HT-29 (cell line): Measurements from ENCODE around the gene NTF3. TPM values are rescaled to one million over a fixed set of nuclear protein-coding genes. Genes with fewer than 3 reads are reported as not detected.
"Not testable (repeated sequence)": the region's sequence is repeated elsewhere in the genome, so short reads cannot be mapped to it uniquely, and the experiment has no call there.

Experiments
- DNase-seq: peaks from one replicate; pipeline ENCODE4 v3.0.0-alpha.2; 2015; ENCODE audit warnings: low spot score
- total RNA-seq: library from RNA; depleted of rRNA; stranded (reverse); fragments of >200 nt; shearing (Covaris generic); gene quantifications from 2 replicates; pipeline ENCODE4 v1.2.3, GENCODE V29; 2014

Gene NTF3
- total RNA-seq, 1 experiment from 2014 or later, result not detected

DNA sequence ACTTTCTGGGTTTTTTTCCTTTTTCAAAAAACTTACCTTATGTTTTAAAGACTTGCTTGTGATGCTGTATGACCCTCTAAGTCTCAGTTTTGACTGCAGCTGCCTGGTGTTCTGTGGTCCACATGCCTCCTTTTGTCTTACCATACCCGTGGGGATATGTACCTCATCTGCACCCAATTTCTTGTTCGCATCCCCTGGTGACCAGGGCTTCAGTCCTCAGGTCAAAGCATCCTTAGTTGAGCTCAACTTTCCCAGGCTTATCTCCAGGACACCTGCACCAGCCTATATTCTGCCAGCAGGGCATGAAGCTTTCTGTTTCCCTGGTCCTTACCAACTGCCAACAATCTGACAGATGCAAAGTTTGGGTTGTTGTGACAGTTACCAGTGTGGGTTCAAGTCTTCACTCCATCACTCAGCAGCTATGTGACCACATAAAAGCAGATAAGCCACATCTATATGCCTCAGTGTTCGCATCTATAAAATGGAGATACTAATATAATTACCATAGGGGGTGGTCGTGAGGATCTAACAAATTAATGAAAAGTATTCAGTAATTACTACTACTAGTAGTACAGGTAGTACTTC is 94.0 kb downstream of the NTF3 start:
- no peak for DNase-seq

DNA sequence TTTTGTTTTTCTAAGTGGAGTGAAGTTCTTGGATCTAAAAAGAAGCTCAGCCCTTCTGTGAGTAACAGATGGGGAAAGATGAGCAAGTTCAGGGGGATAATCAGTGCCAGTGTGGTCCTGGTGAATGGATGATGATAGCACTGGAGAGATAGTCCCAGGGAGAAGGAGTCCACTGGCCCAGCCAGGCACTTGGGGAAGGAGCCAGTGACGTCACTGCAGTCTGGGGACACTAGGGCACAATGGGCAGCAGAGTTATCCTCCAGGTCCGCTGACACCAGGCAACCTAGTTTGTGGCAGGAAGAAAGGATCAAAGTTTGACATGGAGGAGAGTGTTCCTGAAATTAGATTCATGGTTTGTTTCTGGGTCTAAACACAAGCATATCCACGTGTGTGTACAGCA is 101.5 kb downstream of the NTF3 start:
- no peak for DNase-seq

DNA sequence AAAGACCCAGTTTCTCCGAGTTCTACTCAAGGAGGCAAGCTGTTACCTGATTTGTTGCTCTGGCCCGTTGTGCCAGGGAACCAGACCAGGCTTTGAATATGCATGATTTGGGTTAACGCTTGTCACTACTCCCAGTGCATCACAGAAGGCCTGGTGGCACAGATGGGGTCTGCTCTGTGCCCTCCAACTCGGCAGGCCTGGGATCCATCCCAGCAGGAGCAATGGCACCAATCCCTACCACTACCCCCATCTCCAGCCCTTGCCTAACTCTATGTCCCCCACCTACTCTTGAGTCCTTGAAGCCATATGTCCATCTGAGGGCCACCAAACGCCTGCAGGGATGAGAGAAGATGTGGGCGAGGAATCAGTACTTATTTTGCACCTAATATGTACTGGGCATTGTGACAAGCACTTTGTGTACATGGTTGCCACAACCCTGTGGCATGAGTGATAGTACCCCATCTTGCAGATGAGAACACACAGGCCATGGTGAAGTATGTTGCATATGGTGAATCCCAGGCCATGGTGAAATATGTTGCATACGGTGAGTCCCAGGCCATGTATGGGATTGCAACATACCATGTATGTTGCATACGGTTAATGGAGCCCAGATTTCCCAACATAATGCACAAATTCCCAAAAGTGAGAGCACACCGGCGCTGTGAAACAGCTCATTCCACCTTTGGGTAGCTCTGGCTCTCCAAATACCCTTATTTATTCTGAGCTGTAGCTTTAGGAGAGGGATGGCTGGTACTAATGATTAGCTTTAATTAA is 102.7 kb downstream of the NTF3 start:
- DNase-seq, result no peak

DNA sequence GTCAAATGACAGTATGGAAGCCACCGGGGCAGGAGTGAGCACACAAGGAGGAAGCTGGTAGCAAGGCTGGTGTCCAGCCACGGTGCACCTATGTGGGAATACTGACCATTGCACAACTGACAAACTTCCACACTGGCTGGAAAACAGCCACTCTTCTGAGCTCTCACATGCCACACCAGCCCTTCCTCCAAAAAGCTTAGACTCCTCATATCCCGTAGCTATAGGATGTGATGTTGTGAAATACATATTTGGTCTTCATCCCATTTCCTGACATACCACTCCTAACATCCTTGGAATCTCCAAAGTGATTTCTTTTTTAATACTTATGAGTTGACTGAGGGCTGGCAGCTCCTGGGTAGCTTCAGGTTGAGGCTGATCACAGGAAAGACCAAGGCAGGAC is 103.6 kb downstream of the NTF3 start:
- DNase-seq, result no peak

DNA sequence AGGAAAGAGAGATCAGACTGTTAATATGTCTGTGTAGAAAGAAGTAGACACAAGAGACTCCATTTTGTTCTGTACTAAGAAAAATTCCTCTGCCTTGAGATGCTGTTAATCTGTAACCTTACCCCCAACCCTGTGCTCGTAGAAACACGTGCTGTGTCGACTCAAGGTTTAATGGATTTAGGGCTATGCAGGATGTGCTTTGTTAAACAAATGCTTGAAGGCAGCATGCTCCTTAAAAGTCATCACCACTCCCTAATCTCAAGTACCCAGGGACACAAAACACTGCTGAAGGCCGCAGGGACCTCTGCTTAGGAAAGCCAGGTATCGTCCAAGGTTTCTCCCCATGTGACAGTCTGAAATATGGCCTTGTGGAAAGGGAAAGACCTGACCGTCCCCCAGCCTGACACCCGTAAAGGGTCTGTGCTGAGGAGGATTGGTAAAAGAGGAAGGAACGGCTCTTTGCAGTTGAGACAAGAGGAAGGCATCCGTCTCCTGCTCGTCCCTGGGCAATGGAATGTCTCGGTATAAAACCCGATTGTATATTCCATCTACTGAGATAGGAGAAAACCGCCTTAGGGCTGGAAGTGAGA is 105.2 kb downstream of the NTF3 start:
- DNase-seq, result not testable (repeated sequence)

DNA sequence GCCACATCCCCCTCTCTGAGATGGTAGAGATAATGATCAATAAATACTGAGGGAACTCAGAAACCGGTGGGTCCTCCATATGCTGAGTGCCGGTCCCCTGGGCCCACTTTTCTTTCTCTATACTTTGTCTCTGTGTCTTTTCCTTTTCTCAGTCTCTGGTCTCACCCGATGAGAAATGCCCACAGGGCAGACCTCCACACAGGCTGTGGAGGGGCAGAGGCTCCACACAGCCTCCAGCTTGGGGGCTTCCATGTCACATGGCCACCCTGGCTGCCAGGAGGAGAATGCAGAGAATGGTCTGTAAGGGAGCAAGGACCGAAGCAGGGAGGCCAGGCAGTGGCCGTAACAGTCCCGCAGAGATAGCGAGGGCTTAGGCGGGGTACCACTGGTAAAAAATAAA is 105.9 kb downstream of the NTF3 start:
- no peak for DNase-seq
